K562 (cell line): ENCODE measurements around the gene WDR64. TPM values are rescaled to one million over a fixed set of nuclear protein-coding genes. Genes with fewer than 3 reads are reported as not detected.

ENCODE experiments used
- ATAC-seq: fragments of 200-7000 bp; cut with Tn5 transposase; 3 replicates; pipeline ENCODE4 v1.9.1; 2020; ENCODE audit warnings: moderate library complexity
- BruUV-seq: library from RNA; stranded (reverse); fragments of 400-500 nt; replicated peaks from 2 replicates; lab custom pipeline; 2021; lab: Mats Ljungman, UMichigan
- CTCF ChIA-PET: fragments of 300-600 bp; formaldehyde crosslinking; extraction: SDS; loops from one replicate; lab custom pipeline; 2021; ENCODE audit warnings: low intra/inter-chr PET ratio; lab: Yijun Ruan, JAX
- POLR2A ChIA-PET: fragments of 300-600, 350-650 bp; sonication (Branson Sonifier 250); formaldehyde crosslinking; extraction: SDS; loops from one replicate; lab custom pipeline; 2021; ENCODE audit warnings: antibody characterized with exemption, inconsistent platforms; lab: Yijun Ruan, JAX
- DNase-seq, 4 experiments: peaks; one replicate each; pipeline versions ENCODE4 v3.0.0 to v3.0.0-alpha.2; 2011 to 2018; ENCODE audit warnings: low spot score in 3 of 4, mixed read lengths in 3 of 4; ENCODE audit errors: extremely low read depth in 1 of 4
- FAIRE-seq: peaks from 2 replicates; lab custom pipeline; 2011; peaks lifted over from hg19 to GRCh38; lab: Jason Lieb, UNC
- H2AFZ ChIP-seq: 2 replicates; pipeline ENCODE4 v1.6.0; 2011; ENCODE audit warnings: low read depth, low read length, control low read depth, inconsistent platforms
- H3K27ac ChIP-seq: fragments of 200-600 bp; 3 replicates; pipeline ENCODE4 v1.8.0; 2011; ENCODE audit warnings: low read depth, mild to moderate bottlenecking, control low read depth, inconsistent platforms, low read length, moderate library complexity, mixed read lengths; ENCODE audit errors: extremely low read depth
- H3K27me3 ChIP-seq, 2 experiments: fragments of 300-600 bp in 1 of 2; 2 replicates in 1 of 2; 3 replicates in 1 of 2; pipeline versions ENCODE4 v1.6.0 to v1.8.0; 2011; ENCODE audit warnings: inconsistent platforms in 2 of 2, low read length in 2 of 2, mild to moderate bottlenecking in 1 of 2, mixed read lengths in 1 of 2, moderate library complexity in 1 of 2; ENCODE audit not compliant: control insufficient read depth in 2 of 2, insufficient read depth in 2 of 2
- H3K36me3 ChIP-seq: fragments of 300-600 bp; 3 replicates; pipeline ENCODE4 v1.8.0; 2011; ENCODE audit warnings: mild to moderate bottlenecking, low read length, inconsistent platforms; ENCODE audit not compliant: control insufficient read depth, insufficient read depth
- H3K4me1 ChIP-seq, 2 experiments: fragments of 200-600 bp in 1 of 2; replicated peaks in 1 of 2; 2 replicates in 1 of 2; 3 replicates in 1 of 2; pipeline versions ENCODE4 v1.5.1 to v1.8.0; 2011; ENCODE audit warnings: inconsistent platforms in 2 of 2, low read length in 2 of 2, mild to moderate bottlenecking in 1 of 2, mixed read lengths in 1 of 2, moderate library complexity in 1 of 2; ENCODE audit not compliant: control insufficient read depth in 2 of 2, insufficient read depth in 2 of 2
- H3K4me2 ChIP-seq: 2 replicates; pipeline ENCODE4 v1.6.1; 2011; ENCODE audit warnings: low read length, control low read depth, inconsistent platforms, mixed read lengths; ENCODE audit not compliant: insufficient read depth
- H3K4me3 ChIP-seq: fragments of 200-600 bp; sonication (generic), shearing (Covaris generic); 2 replicates; pipeline ENCODE4 v1.5.1; 2016; ENCODE audit warnings: control low read depth, inconsistent platforms
- H3K79me2 ChIP-seq: fragments of 200-600 bp; 3 replicates; pipeline ENCODE4 v1.8.0; 2011; ENCODE audit warnings: low read length, inconsistent platforms; ENCODE audit not compliant: control insufficient read depth, insufficient read depth
- H3K9ac ChIP-seq, 2 experiments: 2 replicates each; pipeline versions ENCODE4 v1.6.0 to v1.6.1; 2011; ENCODE audit warnings: low read depth in 2 of 2, low read length in 2 of 2, control low read depth in 1 of 2, inconsistent platforms in 1 of 2, mild to moderate bottlenecking in 1 of 2, mixed read lengths in 1 of 2; ENCODE audit not compliant: insufficient read depth in 1 of 2
- H3K9me1 ChIP-seq: one replicate; pipeline ENCODE4 v1.6.0; 2011; ENCODE audit warnings: inconsistent platforms, mild to moderate bottlenecking, low read length, moderate library complexity; ENCODE audit not compliant: control insufficient read depth, insufficient read depth
- H3K9me3 ChIP-seq: replicated peaks from 2 replicates; pipeline ENCODE4 v1.5.1; 2011; ENCODE audit warnings: low read depth, low read length, inconsistent platforms; ENCODE audit not compliant: control insufficient read depth, insufficient read depth
- H4K20me1 ChIP-seq: replicated peaks from 2 replicates; pipeline ENCODE4 v1.6.1; 2011; ENCODE audit warnings: low read length, inconsistent platforms, mixed read lengths; ENCODE audit not compliant: control insufficient read depth, insufficient read depth
- DNMT1 ChIP-seq: fragments of 450-650 bp; IDR thresholded peaks from 2 replicates; pipeline ENCODE4 v1.6.1; 2016; ENCODE audit warnings: antibody characterized with exemption, mild to moderate bottlenecking
- KAT8 ChIP-seq: fragments of 450-650 bp; IDR thresholded peaks from 2 replicates; pipeline ENCODE4 v1.6.1; 2016; ENCODE audit warnings: low read depth, mild to moderate bottlenecking
- NONO ChIP-seq, 2 experiments: fragments of 200-400 bp in 1 of 2; fragments of 450-650 bp in 1 of 2; formaldehyde crosslinking in 1 of 2; IDR thresholded peaks; 2 replicates each; pipeline ENCODE4 v1.6.1; 2017; ENCODE audit warnings: low read depth in 2 of 2, mild to moderate bottlenecking in 2 of 2, moderate library complexity in 2 of 2, low read length in 1 of 2
- SNRNP70 ChIP-seq: fragments of 200-400 bp; formaldehyde crosslinking; optimal IDR thresholded peaks from 2 replicates; pipeline ENCODE3; 2017; ENCODE audit warnings: low read depth, low read length
- YY1 ChIP-seq, 3 experiments: IDR thresholded peaks; 2 replicates each; pipeline ENCODE4 v1.6.1; 2011; ENCODE audit warnings: low read length in 2 of 3, mild to moderate bottlenecking in 2 of 3, moderate library complexity in 2 of 3, borderline replicate concordance in 1 of 3, control low read depth in 1 of 3, low read depth in 1 of 3; ENCODE audit not compliant: insufficient read depth in 3 of 3, insufficient replicate concordance in 2 of 3, control insufficient read depth in 1 of 3, insufficient read length in 1 of 3; ENCODE audit errors: extremely low read depth in 1 of 3
- WGBS: fragments of 100-300 bp; shearing (Covaris generic); methylation state at CpG from one replicate; pipeline ENCODE4 v1.1.6; 2016; ENCODE audit warnings: low coverage, mixed read lengths; ENCODE audit not compliant: insufficient coverage; ENCODE audit errors: missing lambda C conversion rate; 5-methylcytosine and 5-hydroxymethylcytosine counted together
- in situ Hi-C: fragments of 300-500 bp; cut with MboI; formaldehyde crosslinking; loops from 4 replicates; pipeline ENCODE4 v1.15.0; 2018; ENCODE audit warnings: inconsistent platforms, mixed read lengths
- intact Hi-C: fragments of 100-400 bp; cut with micrococcal nuclease; formaldehyde crosslinking; loops from 2 replicates; pipeline ENCODE4 v1.14.2; 2022
- polyA plus RNA-seq, 8 experiments: library from polyadenylated mRNA; depleted of rRNA in 4 of 8; stranded (reverse) in 5 of 8; unstranded in 3 of 8; fragments of >200 nt; fragmentation: Nextera tagmentation in 2 of 8; fragmentation: Illumina TruSeq in 1 of 8; extraction: Ambion mirVana in 2 of 8; extraction: Trizol in 1 of 8; gene quantifications; 2 replicates each; pipeline versions ENCODE4 v1.2.1 to v1.2.3, GENCODE V29; 2011 to 2014; ENCODE audit warnings: inconsistent platforms in 1 of 8, missing spikeins in 1 of 8
- total RNA-seq, 7 experiments: library from RNA; depleted of rRNA in 6 of 7; stranded (reverse); fragments of >200 nt in 6 of 7; fragmentation: Illumina TruSeq in 2 of 7; extraction: Trizol in 2 of 7; gene quantifications; 2 replicates each; pipeline versions ENCODE4 v1.2.1 to v1.2.3, GENCODE V29; 2011 to 2021; ENCODE audit warnings: low replicate concordance in 1 of 7
- TF ChIP-seq, protein P1 (sequence below), 2 experiments: fragments of 450-650 bp in 1 of 2; sonication (generic) in 1 of 2; formaldehyde crosslinking in 1 of 2; IDR thresholded peaks; 2 replicates each; pipeline versions ENCODE4 v1.7.1 to v1.9.0; 2016 to 2022; ENCODE audit warnings: inconsistent platforms in 1 of 2, mild to moderate bottlenecking in 1 of 2, missing genetic modification reagents in 1 of 2
- TF ChIP-seq, protein P2 (sequence below): fragments of 250-450 bp; sonication (Bioruptor Pico); IDR thresholded peaks from 2 replicates; pipeline ENCODE4 v1.5.1; 2021; ENCODE audit warnings: mild to moderate bottlenecking

The WDR64 gene
- total and polyA plus RNA-seq, 9 of the 15 experiments (the other 6 are each of a cell fraction or from before 2014, with no cell fraction given), result 0.06 to 0.29 (median 0.19) TPM; not detected in 5

DNA sequence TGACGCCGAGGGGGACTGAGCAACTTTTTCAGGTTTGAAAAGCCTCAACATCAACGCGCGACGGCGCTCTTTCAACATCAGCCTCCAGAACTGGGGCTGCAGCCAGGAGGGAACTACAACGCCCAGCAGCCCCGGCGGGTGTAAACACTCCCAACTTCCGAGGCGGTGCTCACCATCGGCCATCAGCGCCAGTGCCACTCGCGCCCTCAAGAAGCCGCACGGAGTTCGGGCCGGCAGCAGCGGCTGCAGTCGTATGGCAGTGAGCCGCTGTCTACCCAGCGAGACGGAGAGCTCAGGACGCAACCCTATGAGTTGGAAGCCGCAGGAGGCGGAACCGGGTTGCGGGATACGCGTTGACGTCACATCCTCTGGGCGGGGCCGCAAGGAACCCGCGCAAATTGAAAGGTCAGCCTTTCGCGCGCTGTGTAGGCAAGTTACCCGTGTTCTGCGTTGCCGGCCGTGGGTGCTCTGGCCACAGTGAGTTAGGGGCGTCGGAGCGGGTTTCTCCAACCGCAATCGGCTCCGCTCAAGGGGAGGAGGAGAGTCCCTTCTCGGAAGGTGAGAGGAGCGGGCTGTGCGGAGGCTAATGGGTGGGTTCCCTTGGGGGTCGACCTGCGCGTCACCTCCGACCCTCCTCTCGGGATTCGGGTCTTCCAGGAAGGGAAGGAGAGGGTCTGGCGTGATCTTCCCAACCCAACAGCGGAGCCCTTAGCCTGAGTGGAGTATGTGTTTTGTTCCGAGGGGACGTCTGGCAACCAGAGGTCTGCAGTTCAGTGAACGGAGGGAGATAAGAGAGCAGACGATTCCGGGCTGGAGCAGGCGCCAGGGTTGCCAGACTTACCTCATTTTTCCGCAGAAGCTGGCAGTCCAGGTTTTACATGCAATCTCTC lies 196.0 kb downstream of the WDR64 start, which contains the start of gene EXO1:
Gene EXO1, plus strand, starts transcription at position 409 of the 890 bp plus-strand sequence. CDS start 2,222 bp downstream, outside the sequence.
- peak within 1 kb of the TSS; percentile 66 for H3K4me3 ChIP-seq
- H3K79me2 ChIP-seq, result peaks cover 46% of the 10 kb centered on the region
- H3K4me1 ChIP-seq, result peaks cover 8 to 18% of the 10 kb centered on the region in 2 experiments; a peak in 3 of 5 replicates
- POLR2A ChIA-PET, result interaction anchor here (0.5 to 2.1 kb wide), 15 partner anchors 9 to 1897 kb away, joined by 3 to 7 read pairs (median 4); partner anchors contain the start of gene FH
- TSS peak; percentile 71 for BruUV-seq
- peak within 1 kb of the TSS; percentile 94 for H3K4me2 ChIP-seq
- WGBS, result under 1% methylated on average over 68 of the region's 68 CpGs
- intact Hi-C loops, result loop anchor here (1.0 to 5.0 kb wide), 2 partner anchors 238 to 331 kb away; partner anchors contain the start of gene FH
- DNase-seq (peak; percentile 91 to 99 (median 94)), ATAC-seq (peak; percentile 94), FAIRE-seq (peak; percentile 91)
- peak within 1 kb of the TSS; percentile 96 to 100 for H3K9ac ChIP-seq
- peaks cover 40% of the 10 kb centered on the region for H3K36me3 ChIP-seq
- H4K20me1 ChIP-seq, result peaks cover 5% of the 10 kb centered on the region; the same call in 1 of the 2 replicates
- in situ Hi-C loops, result no loop called here
- H3K9me3 ChIP-seq, result no peaks in the 10 kb centered on the region
- H2AFZ ChIP-seq, result peak within 1 kb of the TSS; percentile 99
- peak within 1 kb of the TSS; percentile 87 for H3K27ac ChIP-seq
- H3K9me1 ChIP-seq, result no peaks in the 10 kb centered on the region
- CTCF ChIA-PET, result interaction anchor here (1.2 kb wide), 1 partner anchor 317 kb away, joined by 11 read pairs; no protein-coding TSS in a partner anchor
- no peaks in the 10 kb centered on the region for H3K27me3 ChIP-seq
- TF ChIP-seq DNMT1 (0 out of 2 replicates have a peak, but pooled peaks have one; percentile 73), NONO (IDR thresholded peaks at IDR 0.05; ENCODE audit: low read depth in 2 of 2, low read length in 1 of 2) (no peak), SNRNP70 (peak; percentile 62), YY1 (IDR thresholded peaks at IDR 0.05; ENCODE audit: borderline replicate concordance in 1 of 3, control insufficient read depth in 1 of 3, extremely low read depth in 1 of 3, insufficient read depth in 3 of 3, insufficient read length in 1 of 3, insufficient replicate concordance in 2 of 3, low read depth in 1 of 3, low read length in 2 of 3) (peak; percentile 38 to 85 (median 81)), KAT8 (no peak)
- TF ChIP-seq, protein P1, sequence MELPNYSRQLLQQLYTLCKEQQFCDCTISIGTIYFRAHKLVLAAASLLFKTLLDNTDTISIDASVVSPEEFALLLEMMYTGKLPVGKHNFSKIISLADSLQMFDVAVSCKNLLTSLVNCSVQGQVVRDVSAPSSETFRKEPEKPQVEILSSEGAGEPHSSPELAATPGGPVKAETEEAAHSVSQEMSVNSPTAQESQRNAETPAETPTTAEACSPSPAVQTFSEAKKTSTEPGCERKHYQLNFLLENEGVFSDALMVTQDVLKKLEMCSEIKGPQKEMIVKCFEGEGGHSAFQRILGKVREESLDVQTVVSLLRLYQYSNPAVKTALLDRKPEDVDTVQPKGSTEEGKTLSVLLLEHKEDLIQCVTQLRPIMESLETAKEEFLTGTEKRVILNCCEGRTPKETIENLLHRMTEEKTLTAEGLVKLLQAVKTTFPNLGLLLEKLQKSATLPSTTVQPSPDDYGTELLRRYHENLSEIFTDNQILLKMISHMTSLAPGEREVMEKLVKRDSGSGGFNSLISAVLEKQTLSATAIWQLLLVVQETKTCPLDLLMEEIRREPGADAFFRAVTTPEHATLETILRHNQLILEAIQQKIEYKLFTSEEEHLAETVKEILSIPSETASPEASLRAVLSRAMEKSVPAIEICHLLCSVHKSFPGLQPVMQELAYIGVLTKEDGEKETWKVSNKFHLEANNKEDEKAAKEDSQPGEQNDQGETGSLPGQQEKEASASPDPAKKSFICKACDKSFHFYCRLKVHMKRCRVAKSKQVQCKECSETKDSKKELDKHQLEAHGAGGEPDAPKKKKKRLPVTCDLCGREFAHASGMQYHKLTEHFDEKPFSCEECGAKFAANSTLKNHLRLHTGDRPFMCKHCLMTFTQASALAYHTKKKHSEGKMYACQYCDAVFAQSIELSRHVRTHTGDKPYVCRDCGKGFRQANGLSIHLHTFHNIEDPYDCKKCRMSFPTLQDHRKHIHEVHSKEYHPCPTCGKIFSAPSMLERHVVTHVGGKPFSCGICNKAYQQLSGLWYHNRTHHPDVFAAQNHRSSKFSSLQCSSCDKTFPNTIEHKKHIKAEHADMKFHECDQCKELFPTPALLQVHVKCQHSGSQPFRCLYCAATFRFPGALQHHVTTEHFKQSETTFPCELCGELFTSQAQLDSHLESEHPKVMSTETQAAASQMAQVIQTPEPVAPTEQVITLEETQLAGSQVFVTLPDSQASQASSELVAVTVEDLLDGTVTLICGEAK (IDR thresholded peaks at IDR 0.05), result peak; percentile 98
- TF ChIP-seq, protein P1 (CRISPR knock-in tag; IDR thresholded peaks at IDR 0.05), result no peak
- TF ChIP-seq, protein P2, sequence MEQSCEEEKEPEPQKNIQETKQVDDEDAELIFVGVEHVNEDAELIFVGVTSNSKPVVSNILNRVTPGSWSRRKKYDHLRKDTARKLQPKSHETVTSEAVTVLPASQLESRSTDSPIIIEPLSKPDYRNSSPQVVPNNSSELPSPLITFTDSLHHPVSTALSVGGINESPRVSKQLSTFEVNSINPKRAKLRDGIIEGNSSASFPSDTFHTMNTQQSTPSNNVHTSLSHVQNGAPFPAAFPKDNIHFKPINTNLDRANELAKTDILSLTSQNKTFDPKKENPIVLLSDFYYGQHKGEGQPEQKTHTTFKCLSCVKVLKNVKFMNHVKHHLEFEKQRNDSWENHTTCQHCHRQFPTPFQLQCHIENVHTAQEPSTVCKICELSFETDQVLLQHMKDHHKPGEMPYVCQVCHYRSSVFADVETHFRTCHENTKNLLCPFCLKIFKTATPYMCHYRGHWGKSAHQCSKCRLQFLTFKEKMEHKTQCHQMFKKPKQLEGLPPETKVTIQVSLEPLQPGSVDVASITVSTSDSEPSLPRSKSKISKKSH (CRISPR knock-in tag), result no peak
